K562 (cell line): ENCODE data around the gene ATP1A3. TPM values are rescaled to one million over a fixed set of nuclear protein-coding genes. Genes with fewer than 3 reads are reported as not detected.

ENCODE experiments used
- BMI1 ChIP-seq: fragments of 150-350 bp; IDR thresholded peaks from 2 replicates; pipeline ENCODE4 v1.6.1; 2014; ENCODE audit warnings: low read length
- KDM2B ChIP-seq: fragments of 250-450 bp; sonication (Bioruptor Pico); IDR thresholded peaks from 2 replicates; pipeline ENCODE4 v1.8.0; 2021; ENCODE audit warnings: mild to moderate bottlenecking, moderate library complexity
- PYGO2 ChIP-seq: fragments of 450-650 bp; IDR thresholded peaks from 2 replicates; pipeline ENCODE4 v1.6.1; 2016; ENCODE audit warnings: mild to moderate bottlenecking, missing genetic modification characterization, moderate library complexity, missing compliant biosample characterization
- TAF1 ChIP-seq: IDR thresholded peaks from 2 replicates; pipeline ENCODE4 v1.6.1; 2011; ENCODE audit warnings: mild to moderate bottlenecking, low read length, moderate library complexity; ENCODE audit not compliant: insufficient read depth, control insufficient read depth, severe bottlenecking; ENCODE audit errors: extremely low read depth
- UBTF ChIP-seq, 2 experiments: IDR thresholded peaks; 2 replicates each; pipeline ENCODE4 v1.6.1; 2012; ENCODE audit warnings: improper control_type of control experiment in 2 of 2, low read depth in 2 of 2, low read length in 2 of 2, borderline replicate concordance in 1 of 2
- ZBTB11 ChIP-seq, 3 experiments: fragments of 200-800 bp in 1 of 3; fragments of 250-450 bp in 1 of 3; fragments of 450-650 bp in 1 of 3; sonication (Bioruptor Pico) in 1 of 3; sonication (Bioruptor generic) in 1 of 3; formaldehyde crosslinking in 1 of 3; IDR thresholded peaks; 2 replicates each; pipeline versions ENCODE4 v1.6.1 to v1.8.0; 2016 to 2022; ENCODE audit warnings: mild to moderate bottlenecking in 2 of 3, missing genetic modification characterization in 2 of 3, missing compliant biosample characterization in 1 of 3, moderate library complexity in 1 of 3
- ZFPM2 ChIP-seq: fragments of 250-450 bp; sonication (Bioruptor Pico); IDR thresholded peaks from 2 replicates; pipeline ENCODE4 v1.5.1; 2022; ENCODE audit warnings: mild to moderate bottlenecking
- ZNF318 ChIP-seq, 2 experiments: fragments of 450-650 bp; IDR thresholded peaks; 2 replicates each; pipeline ENCODE4 v1.6.1; 2016; ENCODE audit warnings: mild to moderate bottlenecking in 2 of 2, borderline replicate concordance in 1 of 2, low read depth in 1 of 2, moderate library complexity in 1 of 2
- ZNF655 ChIP-seq: fragments of 250-450 bp; sonication (Bioruptor Pico); IDR thresholded peaks from 2 replicates; pipeline ENCODE4 v1.5.0; 2021
- polyA plus RNA-seq, 8 experiments: library from polyadenylated mRNA; depleted of rRNA in 4 of 8; stranded (reverse) in 5 of 8; unstranded in 3 of 8; fragments of >200 nt; fragmentation: Nextera tagmentation in 2 of 8; fragmentation: Illumina TruSeq in 1 of 8; extraction: Ambion mirVana in 2 of 8; extraction: Trizol in 1 of 8; gene quantifications; 2 replicates each; pipeline versions ENCODE4 v1.2.1 to v1.2.3, GENCODE V29; 2011 to 2014; ENCODE audit warnings: inconsistent platforms in 1 of 8, missing spikeins in 1 of 8
- total RNA-seq, 7 experiments: library from RNA; depleted of rRNA in 6 of 7; stranded (reverse); fragments of >200 nt in 6 of 7; fragmentation: Illumina TruSeq in 2 of 7; extraction: Trizol in 2 of 7; gene quantifications; 2 replicates each; pipeline versions ENCODE4 v1.2.1 to v1.2.3, GENCODE V29; 2011 to 2021; ENCODE audit warnings: low replicate concordance in 1 of 7

ATP1A3 gene
- total and polyA plus RNA-seq, 9 of the 15 experiments (the other 6 are each of a cell fraction or from before 2014, with no cell fraction given) = 0.03 to 1.0 (median 0.17) TPM; not detected in 3

DNA sequence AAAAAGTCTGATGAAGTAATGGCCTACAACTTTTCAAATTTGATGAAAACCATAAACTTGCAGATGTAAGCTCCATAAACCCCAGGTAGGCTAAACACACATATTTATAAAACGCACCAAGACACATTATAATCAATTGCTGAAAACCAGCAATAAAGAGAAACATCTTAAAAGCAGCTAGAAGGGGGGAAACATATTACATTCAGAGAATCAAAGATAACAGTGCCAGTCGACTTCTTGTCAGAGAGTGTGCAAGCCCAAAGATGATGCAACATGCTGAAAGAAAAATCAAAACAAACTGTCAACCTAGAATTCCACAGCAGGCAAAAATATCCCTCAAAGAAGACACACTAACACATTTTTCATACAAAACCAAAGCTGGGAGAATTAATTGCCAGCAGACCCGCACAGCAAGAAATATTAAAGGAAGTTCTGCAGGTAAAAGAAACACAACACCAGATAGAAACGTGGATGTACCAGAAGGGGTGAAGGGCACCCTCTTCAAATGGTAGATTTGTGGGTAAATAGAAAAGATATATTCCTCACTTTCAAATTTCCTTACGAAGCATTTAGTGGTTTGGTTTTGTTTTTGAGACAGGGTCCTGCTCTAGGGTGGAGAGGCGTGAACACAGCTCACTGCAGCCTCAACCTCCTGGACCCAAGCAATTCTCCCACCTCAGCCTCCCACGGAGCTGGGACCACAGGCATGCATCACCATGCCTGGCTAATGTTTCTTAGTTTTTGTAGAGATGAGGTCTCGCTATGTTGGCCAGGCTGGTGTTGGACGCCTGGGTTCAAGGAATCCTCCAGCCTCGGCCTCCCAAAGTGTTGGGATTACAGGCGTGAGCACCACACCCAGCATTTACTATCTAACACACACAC is 16.5 kb upstream of the ATP1A3 start (continued):
- no peak for TF ChIP-seq TAF1
- no peak for TF ChIP-seq BMI1
- no peak for TF ChIP-seq UBTF (IDR thresholded peaks at IDR 0.05; ENCODE audit: borderline replicate concordance in 1 of 2, low read depth in 2 of 2, low read length in 2 of 2)
- no peak for TF ChIP-seq KDM2B (CRISPR knock-in tag)
- no peak for TF ChIP-seq ZBTB11 (CRISPR knock-in tag; IDR thresholded peaks at IDR 0.05)
- TF ChIP-seq ZFPM2 (CRISPR knock-in tag) = no peak
- 0 out of 4 replicates have a peak, but pooled peaks of 1 of the 2 experiments have one; percentile 52 for TF ChIP-seq ZNF318 (IDR thresholded peaks at IDR 0.05; ENCODE audit: borderline replicate concordance in 1 of 2, low read depth in 1 of 2)
- TF ChIP-seq ZNF655 (CRISPR knock-in tag) = no peak
- no peak for TF ChIP-seq PYGO2 (tag)
